CD4-positive, alpha-beta T cell (primary cell): ENCODE data around the gene CPLANE2. TPM values are rescaled to one million over a fixed set of nuclear protein-coding genes. Genes with fewer than 3 reads are reported as not detected.

ENCODE experiments used
- ATAC-seq: fragments of 200-7000 bp; cut with Tn5 transposase; one replicate; pipeline ENCODE4 v1.10.0; 2022; ENCODE audit warnings: mild to moderate bottlenecking; ENCODE audit not compliant: poor library complexity
- CTCF ChIA-PET: fragments of 350-600 bp; sonication (Branson Sonifier 250); formaldehyde crosslinking; loops from one replicate; lab custom pipeline; 2021; ENCODE audit warnings: antibody characterized with exemption, inconsistent platforms; lab: Charles Lee
- POLR2A ChIA-PET: fragments of 350-600 bp; sonication (Branson Sonifier 250); formaldehyde crosslinking; loops from one replicate; lab custom pipeline; 2021; ENCODE audit warnings: antibody characterized with exemption, inconsistent platforms; lab: Charles Lee
- DNase-seq, 14 experiments: peaks; one replicate each; pipeline ENCODE4 v3.0.0-alpha.2; 2013 to 2020; ENCODE audit warnings: mixed read lengths in 2 of 14
- H3K27ac ChIP-seq, 2 donors: one replicate each; pipeline versions ENCODE4 v1.5.1 to v1.7.0; 2013; ENCODE audit warnings: low read length in 2 of 2, low read depth in 1 of 2, mild to moderate bottlenecking in 1 of 2
- H3K27me3 ChIP-seq, 2 experiments: 1 replicate in 1 of 2; 2 replicates in 1 of 2; pipeline versions ENCODE4 v1.6.1 to v1.7.0; 2013; ENCODE audit warnings: low read length in 2 of 2, control low read depth in 1 of 2, mild to moderate bottlenecking in 1 of 2, moderate library complexity in 1 of 2; ENCODE audit not compliant: insufficient read depth in 2 of 2, control insufficient read depth in 1 of 2
- H3K36me3 ChIP-seq: one replicate; pipeline ENCODE4 v1.6.1; 2013; ENCODE audit warnings: low read length, control low read depth; ENCODE audit not compliant: insufficient read depth
- H3K4me1 ChIP-seq: one replicate; pipeline ENCODE4 v1.6.1; 2013; ENCODE audit warnings: low read length, control low read depth; ENCODE audit not compliant: insufficient read depth
- H3K4me3 ChIP-seq: one replicate; pipeline ENCODE4 v1.5.1; 2013; ENCODE audit warnings: mild to moderate bottlenecking, low read length, moderate library complexity
- H3K9me3 ChIP-seq, 2 experiments: 1 replicate in 1 of 2; 2 replicates in 1 of 2; pipeline versions ENCODE4 v1.6.1 to v1.7.0; 2013; ENCODE audit warnings: low read length in 2 of 2, mild to moderate bottlenecking in 2 of 2, control low read depth in 1 of 2, moderate library complexity in 1 of 2; ENCODE audit not compliant: control insufficient read depth in 1 of 2, insufficient read depth in 1 of 2
- H3K27ac Mint-ChIP-seq: one replicate; pipeline ENCODE4 v1.8.0; 2020; ENCODE audit warnings: mixed read lengths
- H3K27me3 Mint-ChIP-seq: one replicate; pipeline ENCODE4 v1.8.0; 2021; ENCODE audit warnings: mixed read lengths
- H3K36me3 Mint-ChIP-seq: one replicate; pipeline ENCODE4 v1.8.0; 2021; ENCODE audit warnings: low read depth, mixed read lengths
- H3K4me1 Mint-ChIP-seq: one replicate; pipeline ENCODE4 v1.8.0; 2021; ENCODE audit warnings: low read depth, mixed read lengths
- H3K4me3 Mint-ChIP-seq: one replicate; pipeline ENCODE4 v1.8.0; 2020; ENCODE audit warnings: mild to moderate bottlenecking, mixed read lengths
- H3K9me3 Mint-ChIP-seq: one replicate; pipeline ENCODE4 v1.8.0; 2020; ENCODE audit warnings: mixed read lengths
- CTCF ChIP-seq: fragments of 200-600 bp; IDR thresholded peaks from one replicate; pipeline ENCODE4 v1.8.0; 2022; ENCODE audit warnings: antibody characterized with exemption, mild to moderate bottlenecking
- intact Hi-C, 2 experiments: fragments of 100-400 bp; cut with DNase I in 1 of 2; cut with micrococcal nuclease in 1 of 2; formaldehyde crosslinking; loops; one replicate each; pipeline versions ENCODE4 v1.15.1 to v1.9.0; 2023 to 2025; cut with DNase I, micrococcal nuclease
- total RNA-seq, 174 experiments: library from RNA in 2 of 174; stranded (reverse) in 2 of 174; gene quantifications; one replicate each; pipeline ENCODE4 v1.2.3 and lab custom pipeline; 2021 to 2026

The CPLANE2 gene
- total RNA-seq, 2 experiments from 2014 or later: 5.3 to 8.4 TPM

- no peak for TF ChIP-seq CTCF
- ATAC-seq: no peak
- Mint-ChIP-seq H3K4me3 (no peak overlapping the region), H3K4me1 (no peaks in the 10 kb centered on the region), H3K27ac (no peak overlapping the region), H3K27me3 (peaks cover 10% of the 10 kb centered on the region), H3K9me3 (no peaks in the 10 kb centered on the region), H3K36me3 (no peaks in the 10 kb centered on the region)
- CTCF ChIA-PET: no interaction called here
- POLR2A ChIA-PET: no interaction called here
- Histone ChIP-seq H3K27ac (no peak overlapping the region), H3K4me3 (no peak overlapping the region), H3K27me3 (peaks cover 0 to 4% of the 10 kb centered on the region in 2 experiments), H3K9me3 (no peaks in the 10 kb centered on the region), H3K36me3 (no peaks in the 10 kb centered on the region), H3K4me1 (peaks cover 7% of the 10 kb centered on the region)
- intact Hi-C loops: no loop called here
- no peak for DNase-seq
Measured at GRCh38 chr1:16191916-16192546, 45.0 kb downstream of the CPLANE2 start.

GRCh38 chr1:16191309-16191708, 45.7 kb downstream of the CPLANE2 start:
- H3K9me3 ChIP-seq: no peaks in the 10 kb centered on the region
- CTCF ChIA-PET: no interaction called here
- POLR2A ChIA-PET: no interaction called here
- H3K27ac ChIP-seq: no peak overlapping the region
- ATAC-seq: no peak
- no peak overlapping the region for H3K4me3 ChIP-seq
- Mint-ChIP-seq H3K27ac (no peak overlapping the region), H3K27me3 (peaks cover 10% of the 10 kb centered on the region), H3K9me3 (no peaks in the 10 kb centered on the region), H3K4me3 (no peak overlapping the region), H3K36me3 (no peaks in the 10 kb centered on the region), H3K4me1 (no peaks in the 10 kb centered on the region)
- H3K36me3 ChIP-seq: no peaks in the 10 kb centered on the region
- TF ChIP-seq CTCF: no peak
- intact Hi-C loops: no loop called here
- peaks cover 7% of the 10 kb centered on the region for H3K4me1 ChIP-seq
- peaks cover 0 to 4% of the 10 kb centered on the region in 2 experiments for H3K27me3 ChIP-seq
- no peak for DNase-seq

GRCh38 chr1:16189921-16190621, 46.9 kb downstream of the CPLANE2 start:
- Histone ChIP-seq H3K4me3 (no peak overlapping the region), H3K9me3 (no peaks in the 10 kb centered on the region), H3K4me1 (peaks cover 7% of the 10 kb centered on the region), H3K36me3 (no peaks in the 10 kb centered on the region), H3K27me3 (peaks cover 0 to 4% of the 10 kb centered on the region in 2 experiments), H3K27ac (no peak overlapping the region)
- ChIA-PET POLR2A (interaction anchor here (0.8 kb wide), 1 partner anchor 111 kb away, joined by 3 read pairs; no protein-coding TSS in a partner anchor), CTCF (interaction anchor here (6.0 kb wide), 1 partner anchor 112 kb away, joined by 66 read pairs; no protein-coding TSS in a partner anchor)
- no peak overlapping the region for H3K4me3 Mint-ChIP-seq
- no peak overlapping the region for H3K27ac Mint-ChIP-seq
- H3K9me3 Mint-ChIP-seq: no peaks in the 10 kb centered on the region
- ATAC-seq (no peak), DNase-seq (no peak)
- H3K36me3 Mint-ChIP-seq: no peaks in the 10 kb centered on the region
- peaks cover 10% of the 10 kb centered on the region for H3K27me3 Mint-ChIP-seq
- TF ChIP-seq CTCF: no peak
- H3K4me1 Mint-ChIP-seq: no peaks in the 10 kb centered on the region
- intact Hi-C loops: loop anchor here (5.0 to 10.0 kb wide), 2 partner anchors 395 to 398 kb away; no protein-coding TSS in a partner anchor
